Fibroblast of lung (primary cell): ENCODE results near the gene PUS10. TPM values are rescaled to one million over a fixed set of nuclear protein-coding genes. Genes with fewer than 3 reads are reported as not detected.

ENCODE experiments used
- DNase-seq, 2 donors: peaks; one replicate each; pipeline versions ENCODE4 v3.0.0 to v3.0.0-alpha.2; 2010; ENCODE audit warnings: low read depth in 2 of 2
- H2AFZ ChIP-seq: 2 replicates; pipeline ENCODE4 v1.5.1; 2012; ENCODE audit warnings: low read length, control low read depth, inconsistent platforms
- H3K27ac ChIP-seq: 2 replicates; pipeline ENCODE4 v1.5.1; 2011; ENCODE audit warnings: low read length, control low read depth; ENCODE audit not compliant: insufficient read depth
- H3K27me3 ChIP-seq: 2 replicates; pipeline ENCODE4 v1.5.1; 2011; ENCODE audit warnings: mild to moderate bottlenecking, low read length; ENCODE audit not compliant: control insufficient read depth, insufficient read depth
- H3K36me3 ChIP-seq: 2 replicates; pipeline ENCODE4 v1.5.1; 2011; ENCODE audit warnings: low read length; ENCODE audit not compliant: control insufficient read depth, insufficient read depth
- H3K4me1 ChIP-seq: 2 replicates; pipeline ENCODE4 v1.5.1; 2011; ENCODE audit warnings: low read length; ENCODE audit not compliant: control insufficient read depth, insufficient read depth; ENCODE audit errors: extremely low read depth
- H3K4me2 ChIP-seq: 2 replicates; pipeline ENCODE4 v1.5.1; 2011; ENCODE audit warnings: low read length, control low read depth; ENCODE audit not compliant: insufficient read depth; ENCODE audit errors: extremely low read depth
- H3K4me3 ChIP-seq, 4 experiments: fragments of 200-600 bp in 1 of 4; sonication (generic) in 1 of 4; replicated peaks in 1 of 4; 2 replicates each; pipeline ENCODE4 v1.5.1; 2011 to 2016; ENCODE audit warnings: low read length in 4 of 4, low read depth in 3 of 4, mild to moderate bottlenecking in 3 of 4, control low read depth in 2 of 4, inconsistent platforms in 1 of 4, mixed read lengths in 1 of 4; ENCODE audit not compliant: insufficient read depth in 1 of 4; ENCODE audit errors: control extremely low read depth in 1 of 4
- H3K79me2 ChIP-seq: 2 replicates; pipeline ENCODE4 v1.5.1; 2012; ENCODE audit warnings: mild to moderate bottlenecking, low read length, inconsistent platforms; ENCODE audit not compliant: control insufficient read depth, insufficient read depth
- H3K9ac ChIP-seq: 2 replicates; pipeline ENCODE4 v1.5.1; 2011; ENCODE audit warnings: mild to moderate bottlenecking, low read length, control low read depth; ENCODE audit not compliant: insufficient read depth
- H3K9me3 ChIP-seq: 2 replicates; pipeline ENCODE4 v1.5.1; 2012; ENCODE audit warnings: low read depth, low read length; ENCODE audit not compliant: control insufficient read depth, insufficient read depth
- H4K20me1 ChIP-seq: 2 replicates; pipeline ENCODE4 v1.5.1; 2011; ENCODE audit warnings: low read length; ENCODE audit not compliant: control insufficient read depth, insufficient read depth; ENCODE audit errors: extremely low read depth
- EZH2 ChIP-seq: IDR thresholded peaks from 2 replicates; pipeline ENCODE4 v1.5.1; 2012; ENCODE audit warnings: low read length, control low read depth, mild to moderate bottlenecking; ENCODE audit errors: missing control alignments
- polyA plus RNA-seq, 2 donors: library from polyadenylated mRNA; depleted of rRNA in 1 of 2; stranded (reverse) in 1 of 2; unstranded in 1 of 2; fragments of >200 nt; gene quantifications; 2 replicates each; pipeline ENCODE4 v1.2.1, GENCODE V29; 2011 to 2012; ENCODE audit warnings: missing spikeins in 1 of 2
- total RNA-seq: library from RNA; depleted of rRNA; stranded (reverse); fragments of >200 nt; gene quantifications from 2 replicates; pipeline ENCODE4 v1.2.1, GENCODE V29; 2014
- TF ChIP-seq, protein P1 (sequence below), 2 donors: IDR thresholded peaks in 1 of 2; conservative IDR thresholded peaks in 1 of 2; 1 replicate in 1 of 2; 2 replicates in 1 of 2; pipeline ENCODE4 v1.5.1; 2011 to 2012; ENCODE audit warnings: low read length in 2 of 2, control low read depth in 1 of 2, inconsistent platforms in 1 of 2, low read depth in 1 of 2, mild to moderate bottlenecking in 1 of 2

The PUS10 gene
- total and polyA plus RNA-seq, 2 donors (not counting 1 experiment from before 2014, with no cell fraction given) = 6.0 to 9.2 TPM

DNA sequence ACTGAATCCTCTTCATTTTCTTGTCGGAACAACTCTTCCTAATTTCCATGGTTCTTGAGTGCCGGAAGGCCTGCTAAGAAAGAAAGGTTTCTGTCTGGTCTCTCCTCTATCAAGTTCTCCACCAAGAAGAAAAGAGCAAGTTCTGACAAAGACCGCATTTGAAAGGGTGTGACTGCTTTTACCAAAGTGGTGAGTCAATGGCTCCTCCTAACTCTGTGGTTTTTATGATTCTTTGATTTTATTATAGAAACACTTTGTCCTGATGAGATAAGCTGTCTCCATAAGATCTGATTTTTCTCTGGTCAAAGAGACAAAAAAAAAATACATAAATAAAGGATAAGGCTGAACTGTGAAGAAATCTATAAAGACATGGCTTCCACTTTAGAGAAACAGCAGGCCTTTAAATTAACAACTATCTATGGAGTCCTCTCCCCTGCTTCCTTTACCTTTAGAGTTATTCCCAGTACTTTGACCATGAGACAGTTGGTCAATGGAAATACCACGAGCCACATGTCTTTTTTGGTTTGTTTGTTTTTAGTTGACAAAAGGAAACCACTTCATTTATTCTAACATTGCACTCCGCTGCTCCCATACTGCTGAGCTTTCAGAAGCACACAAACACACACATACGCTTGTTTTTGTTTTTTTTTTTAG is 69.0 kb downstream of the PUS10 start:
- H3K79me2 ChIP-seq = no peaks in the 10 kb centered on the region
- no peaks in the 10 kb centered on the region for H3K36me3 ChIP-seq
- H3K9ac ChIP-seq = no peak overlapping the region
- peak; percentile 50 to 76 for DNase-seq
- H3K4me3 ChIP-seq = no peak overlapping the region
- H2AFZ ChIP-seq = no peak overlapping the region
- no peaks in the 10 kb centered on the region for H4K20me1 ChIP-seq
- H3K27me3 ChIP-seq = no peaks in the 10 kb centered on the region
- no peak overlapping the region for H3K4me2 ChIP-seq
- H3K27ac ChIP-seq = no peak overlapping the region
- no peaks in the 10 kb centered on the region for H3K9me3 ChIP-seq
- H3K4me1 ChIP-seq = no peaks in the 10 kb centered on the region
- TF ChIP-seq EZH2 = no peak
- TF ChIP-seq, protein P1, sequence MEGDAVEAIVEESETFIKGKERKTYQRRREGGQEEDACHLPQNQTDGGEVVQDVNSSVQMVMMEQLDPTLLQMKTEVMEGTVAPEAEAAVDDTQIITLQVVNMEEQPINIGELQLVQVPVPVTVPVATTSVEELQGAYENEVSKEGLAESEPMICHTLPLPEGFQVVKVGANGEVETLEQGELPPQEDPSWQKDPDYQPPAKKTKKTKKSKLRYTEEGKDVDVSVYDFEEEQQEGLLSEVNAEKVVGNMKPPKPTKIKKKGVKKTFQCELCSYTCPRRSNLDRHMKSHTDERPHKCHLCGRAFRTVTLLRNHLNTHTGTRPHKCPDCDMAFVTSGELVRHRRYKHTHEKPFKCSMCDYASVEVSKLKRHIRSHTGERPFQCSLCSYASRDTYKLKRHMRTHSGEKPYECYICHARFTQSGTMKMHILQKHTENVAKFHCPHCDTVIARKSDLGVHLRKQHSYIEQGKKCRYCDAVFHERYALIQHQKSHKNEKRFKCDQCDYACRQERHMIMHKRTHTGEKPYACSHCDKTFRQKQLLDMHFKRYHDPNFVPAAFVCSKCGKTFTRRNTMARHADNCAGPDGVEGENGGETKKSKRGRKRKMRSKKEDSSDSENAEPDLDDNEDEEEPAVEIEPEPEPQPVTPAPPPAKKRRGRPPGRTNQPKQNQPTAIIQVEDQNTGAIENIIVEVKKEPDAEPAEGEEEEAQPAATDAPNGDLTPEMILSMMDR (conservative IDR thresholded peaks at IDR 0.05 in 1 of 2, IDR thresholded peaks at IDR 0.05 in 1 of 2; ENCODE audit: low read depth in 1 of 2, low read length in 2 of 2) = no peak

DNA sequence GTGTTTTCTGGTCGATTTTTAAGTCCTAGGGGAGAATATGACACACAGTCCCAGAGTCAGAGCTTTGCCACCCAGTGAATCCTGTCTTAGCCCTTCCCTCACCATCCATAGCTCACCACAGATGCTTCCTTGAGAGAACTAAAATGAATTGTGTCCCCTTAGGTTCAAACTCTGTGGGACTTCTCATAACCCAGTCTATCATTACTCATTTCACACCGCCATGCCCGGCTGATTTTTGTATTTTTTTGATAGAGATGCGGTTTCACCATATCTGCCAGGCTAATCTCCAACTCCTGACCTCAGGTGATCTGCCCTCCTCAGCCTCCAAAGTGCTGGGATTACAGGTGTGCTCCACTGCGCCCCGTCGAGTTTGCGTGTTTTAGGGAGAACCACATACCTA is 69.9 kb downstream of the PUS10 start:
- no peak for DNase-seq
- Histone ChIP-seq H3K36me3 (no peaks in the 10 kb centered on the region), H3K9ac (no peak overlapping the region), H3K27me3 (no peaks in the 10 kb centered on the region), H2AFZ (no peak overlapping the region), H3K4me1 (no peaks in the 10 kb centered on the region), H3K4me3 (no peak overlapping the region), H4K20me1 (no peaks in the 10 kb centered on the region), H3K27ac (no peak overlapping the region), H3K4me2 (no peak overlapping the region), H3K9me3 (no peaks in the 10 kb centered on the region), H3K79me2 (no peaks in the 10 kb centered on the region)
- TF ChIP-seq, protein P1 (conservative IDR thresholded peaks at IDR 0.05 in 1 of 2, IDR thresholded peaks at IDR 0.05 in 1 of 2; ENCODE audit: low read depth in 1 of 2, low read length in 2 of 2) = no peak
- no peak for TF ChIP-seq EZH2

DNA sequence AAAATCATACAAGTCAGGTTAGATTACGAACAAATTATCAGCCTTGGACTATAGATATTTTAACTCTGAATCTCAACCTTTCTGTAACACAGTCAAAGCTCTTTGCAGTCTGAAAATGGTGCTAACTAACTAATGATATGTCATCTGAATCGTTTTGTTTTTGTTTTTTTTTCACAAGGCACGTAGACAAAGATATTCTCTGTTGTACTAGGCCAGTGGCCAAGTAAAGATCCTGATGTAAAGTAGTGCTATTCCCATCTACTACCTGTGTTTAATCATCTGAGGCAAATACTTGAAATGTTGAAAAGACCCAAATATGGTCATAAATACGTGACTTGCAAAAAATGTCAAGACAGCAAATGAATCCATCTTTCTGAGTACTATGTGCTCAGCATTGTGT is 71.0 kb downstream of the PUS10 start:
- Histone ChIP-seq H4K20me1 (no peaks in the 10 kb centered on the region), H3K36me3 (no peaks in the 10 kb centered on the region), H3K4me3 (no peak overlapping the region), H3K4me1 (no peaks in the 10 kb centered on the region), H3K27me3 (no peaks in the 10 kb centered on the region), H3K9ac (no peak overlapping the region), H3K27ac (no peak overlapping the region), H3K9me3 (no peaks in the 10 kb centered on the region), H3K79me2 (no peaks in the 10 kb centered on the region), H2AFZ (no peak overlapping the region), H3K4me2 (no peak overlapping the region)
- no peak for TF ChIP-seq EZH2
- TF ChIP-seq, protein P1 (conservative IDR thresholded peaks at IDR 0.05 in 1 of 2, IDR thresholded peaks at IDR 0.05 in 1 of 2; ENCODE audit: low read depth in 1 of 2, low read length in 2 of 2) = no peak
- DNase-seq = no peak
